HL-60 (cell line): ENCODE data around the gene CNDP1.
A peak's percentile ranks its signal among the peaks of the same experiment; 100 is the strongest.

ENCODE experiments used
- POLR2AphosphoS5 ChIP-seq: IDR thresholded peaks from 2 replicates; pipeline ENCODE4 v1.6.1; 2012; ENCODE audit warnings: low read depth
- SPI1 ChIP-seq: IDR thresholded peaks from 2 replicates; pipeline ENCODE4 v1.6.1; 2012; ENCODE audit warnings: low read depth, mild to moderate bottlenecking, borderline replicate concordance
- TF ChIP-seq, protein P1 (sequence below): IDR thresholded peaks from one replicate; pipeline ENCODE4 v1.5.1; 2011; ENCODE audit warnings: low read length, control low read depth, inconsistent platforms; ENCODE audit not compliant: insufficient read depth
- TF ChIP-seq, protein P2 (sequence below): IDR thresholded peaks from 2 replicates; pipeline ENCODE4 v1.6.1; 2012; ENCODE audit warnings: low read depth; ENCODE audit not compliant: insufficient replicate concordance

DNA sequence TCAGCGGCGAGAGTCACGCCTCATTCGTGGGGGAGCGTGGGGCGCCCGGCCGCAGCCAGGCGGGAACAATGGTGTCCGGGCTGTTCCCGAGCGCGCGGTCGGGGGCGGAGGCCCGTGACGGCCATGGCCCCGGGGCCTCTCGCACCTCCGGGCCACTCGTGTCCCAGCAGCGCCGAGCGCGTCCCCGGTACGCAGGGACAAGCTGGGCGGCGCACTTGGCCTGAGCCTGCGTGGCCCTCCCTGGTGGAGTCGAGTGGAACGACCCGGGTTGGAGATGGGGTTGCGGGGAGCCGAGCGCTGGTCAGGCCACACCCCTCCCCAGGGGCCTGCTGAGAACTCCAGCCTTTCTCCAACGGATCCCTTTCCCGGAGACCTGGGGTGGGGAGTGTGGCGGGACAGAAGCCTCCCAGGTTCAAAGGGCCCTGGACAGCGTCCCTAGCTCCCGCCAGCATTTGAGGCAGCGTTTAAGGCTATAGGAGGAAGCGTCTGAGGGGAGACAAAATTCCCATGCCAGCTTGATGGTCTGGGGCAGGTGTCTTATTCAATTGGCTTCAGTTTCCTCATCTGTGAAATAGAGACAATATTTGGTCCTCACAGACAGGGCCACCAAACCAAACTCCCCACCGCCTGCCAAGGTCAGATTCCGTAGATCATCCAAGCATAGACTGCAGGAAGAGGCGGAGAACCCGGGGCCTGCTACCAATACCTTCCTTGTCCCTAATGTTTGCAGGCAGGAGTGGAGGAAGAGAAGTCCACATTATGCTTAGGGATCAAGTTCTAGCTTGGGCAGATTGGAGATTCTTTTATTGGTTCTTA, 37.6 kb upstream of the CNDP1 start:
- TF ChIP-seq, protein P1, sequence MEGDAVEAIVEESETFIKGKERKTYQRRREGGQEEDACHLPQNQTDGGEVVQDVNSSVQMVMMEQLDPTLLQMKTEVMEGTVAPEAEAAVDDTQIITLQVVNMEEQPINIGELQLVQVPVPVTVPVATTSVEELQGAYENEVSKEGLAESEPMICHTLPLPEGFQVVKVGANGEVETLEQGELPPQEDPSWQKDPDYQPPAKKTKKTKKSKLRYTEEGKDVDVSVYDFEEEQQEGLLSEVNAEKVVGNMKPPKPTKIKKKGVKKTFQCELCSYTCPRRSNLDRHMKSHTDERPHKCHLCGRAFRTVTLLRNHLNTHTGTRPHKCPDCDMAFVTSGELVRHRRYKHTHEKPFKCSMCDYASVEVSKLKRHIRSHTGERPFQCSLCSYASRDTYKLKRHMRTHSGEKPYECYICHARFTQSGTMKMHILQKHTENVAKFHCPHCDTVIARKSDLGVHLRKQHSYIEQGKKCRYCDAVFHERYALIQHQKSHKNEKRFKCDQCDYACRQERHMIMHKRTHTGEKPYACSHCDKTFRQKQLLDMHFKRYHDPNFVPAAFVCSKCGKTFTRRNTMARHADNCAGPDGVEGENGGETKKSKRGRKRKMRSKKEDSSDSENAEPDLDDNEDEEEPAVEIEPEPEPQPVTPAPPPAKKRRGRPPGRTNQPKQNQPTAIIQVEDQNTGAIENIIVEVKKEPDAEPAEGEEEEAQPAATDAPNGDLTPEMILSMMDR = no peak
- TF ChIP-seq, protein P2, sequence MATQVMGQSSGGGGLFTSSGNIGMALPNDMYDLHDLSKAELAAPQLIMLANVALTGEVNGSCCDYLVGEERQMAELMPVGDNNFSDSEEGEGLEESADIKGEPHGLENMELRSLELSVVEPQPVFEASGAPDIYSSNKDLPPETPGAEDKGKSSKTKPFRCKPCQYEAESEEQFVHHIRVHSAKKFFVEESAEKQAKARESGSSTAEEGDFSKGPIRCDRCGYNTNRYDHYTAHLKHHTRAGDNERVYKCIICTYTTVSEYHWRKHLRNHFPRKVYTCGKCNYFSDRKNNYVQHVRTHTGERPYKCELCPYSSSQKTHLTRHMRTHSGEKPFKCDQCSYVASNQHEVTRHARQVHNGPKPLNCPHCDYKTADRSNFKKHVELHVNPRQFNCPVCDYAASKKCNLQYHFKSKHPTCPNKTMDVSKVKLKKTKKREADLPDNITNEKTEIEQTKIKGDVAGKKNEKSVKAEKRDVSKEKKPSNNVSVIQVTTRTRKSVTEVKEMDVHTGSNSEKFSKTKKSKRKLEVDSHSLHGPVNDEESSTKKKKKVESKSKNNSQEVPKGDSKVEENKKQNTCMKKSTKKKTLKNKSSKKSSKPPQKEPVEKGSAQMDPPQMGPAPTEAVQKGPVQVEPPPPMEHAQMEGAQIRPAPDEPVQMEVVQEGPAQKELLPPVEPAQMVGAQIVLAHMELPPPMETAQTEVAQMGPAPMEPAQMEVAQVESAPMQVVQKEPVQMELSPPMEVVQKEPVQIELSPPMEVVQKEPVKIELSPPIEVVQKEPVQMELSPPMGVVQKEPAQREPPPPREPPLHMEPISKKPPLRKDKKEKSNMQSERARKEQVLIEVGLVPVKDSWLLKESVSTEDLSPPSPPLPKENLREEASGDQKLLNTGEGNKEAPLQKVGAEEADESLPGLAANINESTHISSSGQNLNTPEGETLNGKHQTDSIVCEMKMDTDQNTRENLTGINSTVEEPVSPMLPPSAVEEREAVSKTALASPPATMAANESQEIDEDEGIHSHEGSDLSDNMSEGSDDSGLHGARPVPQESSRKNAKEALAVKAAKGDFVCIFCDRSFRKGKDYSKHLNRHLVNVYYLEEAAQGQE = peak; percentile 29
- TF ChIP-seq POLR2AphosphoS5 = no peak
- no peak for TF ChIP-seq SPI1
